Measurements from ENCODE around the gene HOXA9.

Gene HOXA9

GRCh38 chr7:27141137-27141922, 24.0 kb downstream of the HOXA9 start:
- no peak for DNase-seq (ENCODE audit: low spot score)

- DNase-seq (ENCODE audit: low spot score) = no peak
Measured at GRCh38 chr7:27140126-27140857, 25.0 kb downstream of the HOXA9 start.

- no peak for DNase-seq (ENCODE audit: low spot score)
Measured at GRCh38 chr7:27139334-27140125, 25.8 kb downstream of the HOXA9 start.

- DNase-seq (ENCODE audit: low spot score) = no peak
Measured at GRCh38 chr7:27138985-27139333, 26.4 kb downstream of the HOXA9 start.

- no peak for DNase-seq (ENCODE audit: low spot score)
Measured at GRCh38 chr7:27138472-27138871, 26.9 kb downstream of the HOXA9 start.

- no peak for DNase-seq (ENCODE audit: low spot score)
Measured at GRCh38 chr7:27137640-27138315, 27.6 kb downstream of the HOXA9 start.

GRCh38 chr7:27134392-27134791, 30.9 kb downstream of the HOXA9 start:
- DNase-seq (ENCODE audit: low spot score) = no peak

- DNase-seq (ENCODE audit: low spot score) = no peak
Measured at GRCh38 chr7:27133409-27134231, 31.7 kb downstream of the HOXA9 start.

- DNase-seq (ENCODE audit: low spot score) = no peak
Measured at GRCh38 chr7:27132978-27133377, 32.4 kb downstream of the HOXA9 start.

- no peak for DNase-seq (ENCODE audit: low spot score)
Measured at GRCh38 chr7:27132214-27132613, 33.1 kb downstream of the HOXA9 start.

- DNase-seq (ENCODE audit: low spot score) = no peak
Measured at GRCh38 chr7:27131390-27131819, 33.9 kb downstream of the HOXA9 start.

GRCh38 chr7:27130540-27131389, 34.6 kb downstream of the HOXA9 start, which contains the start of gene HOXA4:
HOXA4 (minus strand) TSS chr7:27130757; CDS start chr7:27130733, 24 bp downstream.
- DNase-seq (ENCODE audit: low spot score) = peak; percentile 87

GRCh38 chr7:27129729-27130539, 35.4 kb downstream of the HOXA9 start:
- no peak for DNase-seq (ENCODE audit: low spot score)

- no peak for DNase-seq (ENCODE audit: low spot score)
Measured at GRCh38 chr7:27128776-27129728, 36.3 kb downstream of the HOXA9 start.

- DNase-seq (ENCODE audit: low spot score) = no peak
Measured at GRCh38 chr7:27128034-27128433, 37.3 kb downstream of the HOXA9 start.

- DNase-seq (ENCODE audit: low spot score) = no peak
Measured at GRCh38 chr7:27126596-27127327, 38.6 kb downstream of the HOXA9 start.

- no peak for DNase-seq (ENCODE audit: low spot score)
Measured at GRCh38 chr7:27125986-27126394, 39.3 kb downstream of the HOXA9 start.

Data from HuH-7.5 (cell line).